Measurements from ENCODE around the gene ERG.

DNA sequence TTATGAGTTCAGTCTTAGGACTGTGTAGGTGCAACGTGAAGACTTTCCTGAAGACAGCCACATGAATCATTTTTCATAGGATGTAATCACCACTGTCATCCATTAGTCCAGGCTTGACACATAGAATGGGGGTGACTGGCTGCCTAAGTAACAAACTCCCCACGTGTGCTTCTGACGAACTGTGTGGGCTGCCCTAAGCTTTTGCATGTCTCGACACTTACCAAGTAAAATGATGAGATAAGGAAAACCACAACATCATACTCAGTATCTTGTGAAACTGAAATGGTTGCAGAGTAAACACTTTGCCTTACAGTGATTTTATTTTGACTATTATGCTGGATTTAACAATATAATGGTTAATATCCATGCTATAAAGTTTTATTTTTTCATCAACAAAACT, 19.5 kb downstream of the ERG start:
- no peak for TF ChIP-seq TAF1 (IDR thresholded peaks at IDR 0.05; ENCODE audit: low read depth)
- TF ChIP-seq CTCF (IDR thresholded peaks at IDR 0.05; ENCODE audit: poor library complexity, severe bottlenecking) = no peak
- no peak for TF ChIP-seq RAD21 (conservative IDR thresholded peaks at IDR 0.05)
- TF ChIP-seq POLR2AphosphoS5 (IDR thresholded peaks at IDR 0.05) = no peak
- TF ChIP-seq EZH2 (IDR thresholded peaks at IDR 0.05; ENCODE audit: borderline replicate concordance, insufficient read depth, low read length, poor library complexity, severe bottlenecking) = no peak
- TF ChIP-seq, protein P1, sequence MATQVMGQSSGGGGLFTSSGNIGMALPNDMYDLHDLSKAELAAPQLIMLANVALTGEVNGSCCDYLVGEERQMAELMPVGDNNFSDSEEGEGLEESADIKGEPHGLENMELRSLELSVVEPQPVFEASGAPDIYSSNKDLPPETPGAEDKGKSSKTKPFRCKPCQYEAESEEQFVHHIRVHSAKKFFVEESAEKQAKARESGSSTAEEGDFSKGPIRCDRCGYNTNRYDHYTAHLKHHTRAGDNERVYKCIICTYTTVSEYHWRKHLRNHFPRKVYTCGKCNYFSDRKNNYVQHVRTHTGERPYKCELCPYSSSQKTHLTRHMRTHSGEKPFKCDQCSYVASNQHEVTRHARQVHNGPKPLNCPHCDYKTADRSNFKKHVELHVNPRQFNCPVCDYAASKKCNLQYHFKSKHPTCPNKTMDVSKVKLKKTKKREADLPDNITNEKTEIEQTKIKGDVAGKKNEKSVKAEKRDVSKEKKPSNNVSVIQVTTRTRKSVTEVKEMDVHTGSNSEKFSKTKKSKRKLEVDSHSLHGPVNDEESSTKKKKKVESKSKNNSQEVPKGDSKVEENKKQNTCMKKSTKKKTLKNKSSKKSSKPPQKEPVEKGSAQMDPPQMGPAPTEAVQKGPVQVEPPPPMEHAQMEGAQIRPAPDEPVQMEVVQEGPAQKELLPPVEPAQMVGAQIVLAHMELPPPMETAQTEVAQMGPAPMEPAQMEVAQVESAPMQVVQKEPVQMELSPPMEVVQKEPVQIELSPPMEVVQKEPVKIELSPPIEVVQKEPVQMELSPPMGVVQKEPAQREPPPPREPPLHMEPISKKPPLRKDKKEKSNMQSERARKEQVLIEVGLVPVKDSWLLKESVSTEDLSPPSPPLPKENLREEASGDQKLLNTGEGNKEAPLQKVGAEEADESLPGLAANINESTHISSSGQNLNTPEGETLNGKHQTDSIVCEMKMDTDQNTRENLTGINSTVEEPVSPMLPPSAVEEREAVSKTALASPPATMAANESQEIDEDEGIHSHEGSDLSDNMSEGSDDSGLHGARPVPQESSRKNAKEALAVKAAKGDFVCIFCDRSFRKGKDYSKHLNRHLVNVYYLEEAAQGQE (IDR thresholded peaks at IDR 0.05; ENCODE audit: borderline replicate concordance) = no peak
- no peak for TF ChIP-seq SMC3 (conservative IDR thresholded peaks at IDR 0.05; ENCODE audit: poor library complexity)
